ENCODE results near the gene PACRG.
"Not testable (repeated sequence)": the region's sequence is repeated elsewhere in the genome, so short reads cannot be mapped to it uniquely, and the experiment has no call there.

Gene PACRG

DNA sequence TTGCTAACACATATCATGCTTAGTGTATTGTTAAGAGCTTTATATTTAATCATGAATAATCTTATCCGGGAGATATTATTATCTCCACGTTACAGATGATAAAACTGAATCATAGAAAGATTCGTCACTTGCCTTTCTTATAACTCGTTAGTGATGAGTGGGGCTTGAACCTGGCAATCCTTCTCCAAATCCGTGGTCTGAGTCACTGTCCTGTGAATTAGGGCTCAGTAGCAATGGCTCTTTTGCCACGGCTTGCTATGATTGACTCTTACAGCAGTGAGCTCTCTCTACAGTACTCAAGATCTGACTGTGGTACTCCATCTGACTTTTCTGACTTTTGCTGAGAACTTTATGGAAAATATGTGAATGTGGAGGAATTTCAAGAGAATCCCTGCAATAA is 246.9 kb downstream of the PACRG start:
- Histone ChIP-seq H3K9me3 (no peaks in the 10 kb centered on the region), H3K4me1 (ENCODE audit: control insufficient read depth in 1 of 2, insufficient read depth in 1 of 2, low read depth in 1 of 2, low read length in 1 of 2) (no peaks in the 10 kb centered on the region), H3K4me3 (ENCODE audit: low read depth in 1 of 2, low read length in 1 of 2) (no peak overlapping the region), H3K27me3 (no peaks in the 10 kb centered on the region), H3K27ac (no peak overlapping the region), H3K36me3 (no peaks in the 10 kb centered on the region)
- TF ChIP-seq CTCF (IDR thresholded peaks at IDR 0.05): no peak

- H3K4me1 ChIP-seq (ENCODE audit: control insufficient read depth in 1 of 2, insufficient read depth in 1 of 2, low read depth in 1 of 2, low read length in 1 of 2): no peaks in the 10 kb centered on the region
- no peaks in the 10 kb centered on the region for H3K27me3 ChIP-seq
- TF ChIP-seq CTCF (IDR thresholded peaks at IDR 0.05): no peak
- no peaks in the 10 kb centered on the region for H3K9me3 ChIP-seq
- H3K36me3 ChIP-seq: no peaks in the 10 kb centered on the region
- no peak overlapping the region for H3K27ac ChIP-seq
- no peak overlapping the region for H3K4me3 ChIP-seq (ENCODE audit: low read depth in 1 of 2, low read length in 1 of 2)
Observed at GRCh38 chr6:162976141-162976540, 248.4 kb downstream of the PACRG start.

DNA sequence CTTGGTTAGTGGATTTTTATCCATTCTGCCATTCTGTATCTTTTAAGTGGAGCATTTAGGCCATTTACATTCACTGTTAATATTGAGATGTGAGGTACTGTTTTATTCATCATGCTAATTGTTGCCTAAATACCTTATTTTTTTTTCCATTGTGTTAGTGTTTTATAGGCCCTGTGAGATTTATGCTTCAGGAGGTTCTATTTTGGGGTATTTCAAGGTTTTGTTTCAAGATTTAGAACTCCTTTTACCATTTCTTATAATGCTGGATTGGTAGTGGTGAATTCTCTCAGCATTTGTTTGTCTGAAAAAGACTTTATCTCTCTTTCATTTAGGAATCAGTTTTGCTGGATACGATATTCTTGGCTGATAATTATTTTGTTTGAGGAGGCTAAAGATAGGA is 255.5 kb downstream of the PACRG start:
- not testable (repeated sequence) for H3K27ac ChIP-seq; H3K27me3 ChIP-seq; H3K36me3 ChIP-seq; H3K9me3 ChIP-seq; H3K4me3 ChIP-seq (ENCODE audit: low read depth in 1 of 2, low read length in 1 of 2); H3K4me1 ChIP-seq (ENCODE audit: control insufficient read depth in 1 of 2, insufficient read depth in 1 of 2, low read depth in 1 of 2, low read length in 1 of 2)

DNA sequence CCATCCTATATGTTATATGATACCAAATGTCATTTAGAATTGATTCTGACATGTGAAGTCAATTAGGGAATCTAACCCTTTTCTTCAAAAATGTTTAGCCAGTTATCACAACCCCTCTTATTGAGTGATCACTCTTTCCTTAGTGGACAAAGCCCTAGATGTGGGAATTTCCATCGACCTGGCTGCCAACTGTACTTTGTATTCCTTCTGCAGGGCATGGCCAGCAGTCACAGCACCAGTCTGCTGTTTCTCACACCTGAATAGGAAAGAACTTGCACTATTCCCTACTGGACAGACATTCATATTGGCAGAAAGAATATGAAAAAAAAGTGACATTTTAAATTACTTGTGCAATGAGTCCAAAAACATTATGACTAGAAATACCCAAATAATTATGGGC is 271.0 kb downstream of the PACRG start:
- TF ChIP-seq CTCF (IDR thresholded peaks at IDR 0.05): no peak
- no peaks in the 10 kb centered on the region for H3K27me3 ChIP-seq
- H3K4me3 ChIP-seq (ENCODE audit: low read depth in 1 of 2, low read length in 1 of 2): no peak overlapping the region
- no peak overlapping the region for H3K27ac ChIP-seq
- H3K36me3 ChIP-seq: no peaks in the 10 kb centered on the region
- H3K4me1 ChIP-seq (ENCODE audit: control insufficient read depth in 1 of 2, insufficient read depth in 1 of 2, low read depth in 1 of 2, low read length in 1 of 2): no peaks in the 10 kb centered on the region
- H3K9me3 ChIP-seq: no peaks in the 10 kb centered on the region

- H3K4me1 ChIP-seq (ENCODE audit: control insufficient read depth in 1 of 2, insufficient read depth in 1 of 2, low read depth in 1 of 2, low read length in 1 of 2): no peaks in the 10 kb centered on the region
- H3K36me3 ChIP-seq: no peaks in the 10 kb centered on the region
- no peak overlapping the region for H3K27ac ChIP-seq
- H3K27me3 ChIP-seq: no peaks in the 10 kb centered on the region
- TF ChIP-seq CTCF (IDR thresholded peaks at IDR 0.05): no peak
- H3K4me3 ChIP-seq (ENCODE audit: low read depth in 1 of 2, low read length in 1 of 2): no peak overlapping the region
- H3K9me3 ChIP-seq: no peaks in the 10 kb centered on the region
Observed at GRCh38 chr6:162999575-163000285, 272.0 kb downstream of the PACRG start.

- Histone ChIP-seq H3K27ac (no peak overlapping the region), H3K27me3 (no peaks in the 10 kb centered on the region)
- no peak for TF ChIP-seq CTCF (IDR thresholded peaks at IDR 0.05)
Observed at GRCh38 chr6:163001330-163001729, 273.6 kb downstream of the PACRG start.

More at GRCh38 chr6:163001330-163001729, 273.6 kb downstream of the PACRG start:
- Histone ChIP-seq H3K4me3 (ENCODE audit: low read depth in 1 of 2, low read length in 1 of 2) (no peak overlapping the region), H3K9me3 (no peaks in the 10 kb centered on the region), H3K4me1 (ENCODE audit: control insufficient read depth in 1 of 2, insufficient read depth in 1 of 2, low read depth in 1 of 2, low read length in 1 of 2) (no peaks in the 10 kb centered on the region), H3K36me3 (no peaks in the 10 kb centered on the region)

All from neutrophil (primary cell).